ENCODE results near the gene STAC.
"Not testable (repeated sequence)": the region's sequence is repeated elsewhere in the genome, so short reads cannot be mapped to it uniquely, and the experiment has no call there.

Gene STAC

GRCh38 chr3:36562945-36563344 is 182.6 kb downstream of the STAC start:
- no peak overlapping the region for H3K4me3 ChIP-seq (ENCODE audit: low read depth, low read length)

DNA sequence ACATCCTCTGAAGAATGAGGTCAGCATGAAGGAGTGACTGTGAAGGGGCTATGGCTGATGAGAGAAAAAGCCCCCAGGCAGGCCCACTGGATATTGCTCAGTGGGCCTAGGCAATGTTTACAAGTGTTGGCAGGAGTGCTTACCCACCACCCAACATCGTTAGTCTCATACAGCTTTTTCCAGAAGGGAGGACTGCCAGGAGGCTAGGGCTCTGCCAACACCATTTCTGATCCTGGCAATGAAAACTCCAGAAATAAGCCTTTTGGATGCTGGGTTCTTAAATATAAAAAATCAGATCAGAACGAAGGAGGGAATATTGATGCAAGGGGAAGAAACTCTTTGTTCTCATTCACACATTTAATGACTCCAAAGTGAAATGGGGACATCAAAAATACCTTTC is 194.9 kb downstream of the STAC start:
- no peak overlapping the region for H3K4me3 ChIP-seq (ENCODE audit: low read depth, low read length)

DNA sequence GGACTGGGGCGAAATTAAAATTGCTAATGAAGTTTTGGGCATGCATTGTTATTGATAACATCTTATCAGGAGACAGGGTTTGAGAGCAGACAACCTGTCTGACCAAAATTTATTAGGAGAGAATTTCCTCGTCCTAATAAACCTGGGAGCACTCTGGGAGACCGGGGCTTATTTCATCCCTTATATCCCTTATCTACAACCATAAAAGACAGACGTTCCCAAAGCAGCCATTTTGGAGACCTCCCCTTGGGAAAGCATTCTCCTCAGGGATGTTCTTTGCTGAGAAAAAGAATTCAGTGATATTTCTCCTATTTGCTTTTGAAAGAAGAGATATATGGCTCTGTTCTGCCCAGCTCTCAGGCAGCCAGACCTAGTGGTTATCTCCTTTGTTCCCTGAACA is 198.1 kb downstream of the STAC start:
- H3K4me3 ChIP-seq (ENCODE audit: low read depth, low read length) = not testable (repeated sequence)

DNA sequence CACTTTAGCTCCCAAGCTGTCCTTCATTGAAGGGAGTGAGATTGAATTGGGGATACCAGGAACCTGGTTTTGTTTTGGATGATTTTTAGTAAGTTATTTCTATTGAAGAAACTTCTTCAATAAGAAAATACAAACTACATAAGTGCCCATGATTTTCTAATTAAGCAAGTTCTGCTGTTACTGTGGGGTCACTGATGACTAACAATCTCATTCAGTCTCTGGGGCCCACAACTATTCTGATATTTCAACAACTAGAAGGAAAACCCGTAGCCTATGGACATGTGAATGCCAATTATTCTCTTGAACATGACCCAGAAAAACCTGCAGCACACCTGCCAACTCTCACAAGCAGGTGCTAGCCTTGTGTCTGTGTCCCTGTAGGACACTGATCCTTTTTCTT is 199.4 kb downstream of the STAC start:
- no peak overlapping the region for H3K4me3 ChIP-seq (ENCODE audit: low read depth, low read length)

DNA sequence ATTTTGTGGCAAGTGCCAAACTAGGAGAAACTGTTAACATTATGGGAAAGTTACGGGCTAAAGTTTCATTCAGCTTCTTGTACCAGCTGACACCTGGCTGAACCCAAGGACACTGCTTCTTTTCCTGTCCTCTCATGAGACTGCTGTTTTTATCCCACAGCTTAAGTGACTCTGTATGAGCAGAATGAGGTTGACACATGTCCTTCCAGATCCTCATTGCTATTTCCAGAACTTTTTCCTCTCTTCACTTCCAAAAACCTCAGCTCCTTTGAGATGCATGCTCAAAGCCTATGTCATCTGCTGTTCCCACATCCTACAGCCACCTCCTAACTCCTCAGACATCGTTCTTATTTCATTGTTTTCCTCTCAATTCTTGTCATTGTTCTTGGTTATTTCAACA is 200.4 kb downstream of the STAC start:
- no peak overlapping the region for H3K4me3 ChIP-seq (ENCODE audit: low read depth, low read length)

GRCh38 chr3:36591959-36592358 is 211.7 kb downstream of the STAC start:
- H3K4me3 ChIP-seq (ENCODE audit: low read depth, low read length) = no peak overlapping the region

DNA sequence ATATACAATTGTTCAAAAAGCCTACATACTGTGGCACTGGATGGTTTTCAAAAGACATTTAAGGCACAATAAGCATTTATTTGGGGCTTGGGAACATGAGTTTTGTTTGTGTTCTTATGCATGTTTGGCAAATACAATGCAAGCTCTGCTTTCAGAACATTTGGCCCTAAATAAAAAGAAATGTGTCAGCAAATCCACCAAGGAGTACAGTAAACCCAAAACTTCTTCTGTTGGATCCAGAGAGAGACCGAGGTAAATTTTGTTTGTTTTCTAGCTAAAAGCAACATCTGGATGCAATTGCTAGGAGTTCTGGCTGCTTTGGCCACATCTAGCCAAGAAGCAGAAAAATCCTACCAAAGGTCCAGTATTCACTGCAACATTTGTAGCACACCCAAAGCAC is 215.2 kb downstream of the STAC start:
- H3K4me3 ChIP-seq (ENCODE audit: low read depth, low read length) = no peak overlapping the region

GRCh38 chr3:36596419-36596818 is 216.1 kb downstream of the STAC start:
- H3K4me3 ChIP-seq (ENCODE audit: low read depth, low read length) = no peak overlapping the region

DNA sequence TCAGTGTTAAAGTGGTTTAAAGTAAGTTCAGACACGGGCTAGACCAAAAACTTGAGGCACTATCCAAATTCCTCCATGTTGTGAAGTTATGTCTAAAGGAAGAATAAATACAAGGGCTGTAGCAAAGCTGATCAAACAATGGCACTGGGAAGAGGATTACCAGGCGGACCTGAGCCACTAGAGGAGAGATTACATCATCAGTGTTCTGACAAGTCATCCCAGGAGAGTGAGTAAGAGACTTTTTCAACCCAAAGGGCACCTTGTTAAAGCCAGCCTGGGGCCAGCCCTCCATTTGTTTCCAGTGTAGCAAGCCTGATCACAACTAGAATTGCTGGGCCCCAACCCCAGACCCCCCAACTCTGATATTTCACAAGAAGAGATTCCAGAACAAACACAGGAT is 217.1 kb downstream of the STAC start:
- no peak overlapping the region for H3K4me3 ChIP-seq (ENCODE audit: low read depth, low read length)
